Stimulated activated CD8-positive, alpha-beta memory T cell treated with anti-CD3 and anti-CD28 coated beads, Interleukin-7, amount 100 ng/mL, for 4 hours (primary cell): ENCODE data around the gene NR5A2.

Source experiments
- DNase-seq, 2 donors: peaks; one replicate each; pipeline ENCODE4 v3.0.0-alpha.2; 2020; ENCODE audit warnings: low read depth in 2 of 2

Gene NR5A2

GRCh38 chr1:200027264-200027823 lies at the start of gene NR5A2:
NR5A2 (plus strand) TSS chr1:200027710; CDS start chr1:200027848, 138 bp downstream.
- no peak for DNase-seq

- no peak for DNase-seq
These were observed 49.0 kb upstream of the NR5A2 start for GRCh38 chr1:199978408-199978940.

GRCh38 chr1:199979071-199979470 lies 48.4 kb upstream of the NR5A2 start:
- no peak for DNase-seq

- DNase-seq: no peak
These were observed 45.9 kb upstream of the NR5A2 start for GRCh38 chr1:199981584-199981983.

DNA sequence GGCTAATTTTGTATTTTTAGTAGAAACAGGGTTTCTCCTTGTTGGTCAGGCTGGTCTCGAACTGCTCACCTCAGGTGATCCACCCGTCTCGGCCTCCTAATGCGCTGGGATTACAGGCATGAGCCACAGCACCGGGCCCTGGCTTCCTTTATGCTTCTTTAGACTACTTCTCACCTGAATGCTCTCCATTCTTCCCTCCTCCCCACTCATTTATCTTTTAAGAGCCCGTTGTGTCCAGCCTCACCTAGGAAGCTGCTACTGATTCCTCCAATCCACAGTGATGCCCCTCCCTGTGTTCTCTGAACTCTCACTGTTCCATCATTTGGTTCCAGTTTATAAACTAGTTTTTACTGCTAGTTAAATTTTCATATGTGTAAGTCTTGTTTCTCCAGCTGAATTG lies 44.9 kb upstream of the NR5A2 start:
- no peak for DNase-seq

DNA sequence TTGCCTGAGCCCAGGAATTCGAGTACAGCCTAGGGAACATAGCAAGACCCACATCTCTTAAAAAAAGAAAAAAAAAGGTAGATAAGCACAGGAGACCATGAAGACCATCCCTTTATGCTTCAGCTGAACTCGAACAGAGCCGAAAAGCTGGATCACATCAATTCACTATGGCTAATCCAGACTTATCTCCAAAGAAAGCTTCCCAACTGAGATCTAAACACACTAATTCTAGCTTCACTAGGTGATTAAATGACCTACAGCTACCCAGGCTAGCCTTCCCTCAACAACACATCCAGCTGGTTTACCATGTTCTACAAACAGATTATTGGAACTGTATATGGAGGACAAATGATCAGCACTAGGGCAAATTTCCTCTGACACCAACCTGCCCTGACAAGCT lies 44.0 kb upstream of the NR5A2 start:
- no peak for DNase-seq

- no peak for DNase-seq
These were observed 32.3 kb upstream of the NR5A2 start for GRCh38 chr1:199995096-199995685.

DNA sequence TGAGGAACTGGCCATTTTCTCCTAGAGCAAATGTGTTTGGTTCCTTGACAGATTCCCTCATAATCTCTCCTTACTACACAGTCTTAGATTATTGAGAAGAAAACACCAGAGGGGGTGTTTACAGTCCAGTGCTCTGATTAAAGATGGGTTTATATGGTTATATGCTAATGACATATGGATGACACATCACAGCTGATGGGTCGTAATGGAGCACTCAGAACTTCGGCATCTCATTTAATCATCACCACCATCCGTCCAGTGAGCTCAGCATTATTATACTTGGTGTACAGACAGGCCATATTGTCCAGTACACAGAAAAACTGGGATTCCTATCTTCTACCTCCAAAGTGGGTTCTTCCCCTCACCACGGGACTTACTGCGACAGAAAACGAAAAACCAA lies 22.3 kb upstream of the NR5A2 start:
- DNase-seq: no peak

GRCh38 chr1:200006711-200007110 lies 20.8 kb upstream of the NR5A2 start:
- no peak for DNase-seq

- no peak for DNase-seq
These were observed 11.7 kb upstream of the NR5A2 start for GRCh38 chr1:200015811-200016210.

DNA sequence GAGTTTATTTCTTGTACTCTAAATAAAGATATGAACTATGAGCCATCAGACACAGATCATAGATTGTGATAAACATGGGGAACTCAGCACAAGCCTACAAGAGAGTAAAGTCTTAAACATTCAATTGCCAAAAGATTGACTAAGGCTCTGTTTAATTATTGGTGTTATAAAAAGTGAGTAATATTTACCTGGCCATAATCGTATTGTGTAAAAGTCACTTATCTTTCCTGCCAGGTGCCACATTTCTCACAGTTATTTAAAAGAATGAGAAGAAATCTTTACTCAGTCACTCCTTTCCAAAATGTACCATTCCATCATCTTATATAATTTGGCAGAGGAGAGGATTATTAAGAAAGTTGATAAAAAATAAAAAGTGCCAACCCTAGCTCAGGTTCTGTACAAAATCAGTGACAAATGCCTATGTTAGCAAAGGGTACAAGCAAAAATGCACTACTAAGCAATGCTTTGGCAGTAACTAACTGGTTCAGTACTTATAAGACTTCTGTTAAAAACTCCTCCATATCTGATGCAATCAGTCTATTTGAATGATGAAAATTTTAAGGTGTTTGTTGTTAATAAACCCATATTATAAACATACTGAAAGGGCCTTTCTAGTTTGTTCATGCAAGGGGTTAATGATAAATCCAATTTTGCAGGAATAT lies 5.8 kb upstream of the NR5A2 start:
- DNase-seq: no peak

DNA sequence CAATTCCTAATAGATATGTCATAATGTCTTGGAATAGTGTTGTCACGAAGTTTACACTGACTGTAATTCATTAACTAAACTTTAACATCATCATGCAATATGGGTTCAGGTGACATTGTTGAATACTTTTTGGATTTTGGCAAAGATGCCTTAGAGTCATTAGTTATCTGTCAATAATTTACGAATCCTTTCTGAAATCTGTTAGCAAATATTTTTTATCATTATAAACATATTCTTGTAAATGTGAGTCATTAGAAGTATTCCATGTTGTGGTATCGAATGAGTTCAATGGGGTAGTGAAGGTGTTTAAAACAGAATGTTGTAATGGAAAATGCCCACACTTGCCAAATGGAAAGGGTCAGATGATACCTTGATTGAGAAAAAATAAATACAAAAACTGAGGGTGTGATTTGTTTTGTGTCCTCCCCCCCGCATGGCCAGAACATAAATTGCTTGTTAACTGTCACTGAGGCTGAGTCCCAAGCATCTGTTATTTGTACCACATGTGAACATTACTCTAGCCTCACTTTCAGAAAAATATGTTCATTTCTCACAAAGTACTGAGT lies 5.2 kb upstream of the NR5A2 start:
- DNase-seq: no peak

DNA sequence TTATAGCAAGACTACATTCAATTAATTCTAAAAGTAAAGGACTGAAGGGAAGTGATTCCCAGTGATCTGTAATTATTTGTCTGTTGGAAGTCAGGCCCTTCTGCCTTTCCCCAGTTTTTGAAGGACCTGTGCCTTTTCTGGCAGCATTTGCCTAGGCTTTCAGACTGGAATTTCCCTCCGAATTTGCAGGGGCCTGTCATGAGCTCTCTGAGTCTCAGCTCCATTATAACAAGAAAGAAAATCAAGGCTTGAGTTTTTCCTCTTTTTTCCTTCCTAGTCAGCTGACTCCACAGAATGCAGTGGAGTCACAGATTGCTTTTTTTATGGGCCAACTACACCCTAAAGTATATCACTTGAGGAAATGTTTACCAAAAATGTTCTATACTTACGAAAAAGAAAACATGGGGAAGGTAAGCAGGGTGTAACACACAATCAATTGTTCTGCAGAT lies 1.1 kb downstream of the NR5A2 start:
- no peak for DNase-seq

- DNase-seq: no peak
These were observed 1.7 kb downstream of the NR5A2 start for GRCh38 chr1:200029035-200029821.

- no peak for DNase-seq
These were observed 2.3 kb downstream of the NR5A2 start for GRCh38 chr1:200029822-200030152.

DNA sequence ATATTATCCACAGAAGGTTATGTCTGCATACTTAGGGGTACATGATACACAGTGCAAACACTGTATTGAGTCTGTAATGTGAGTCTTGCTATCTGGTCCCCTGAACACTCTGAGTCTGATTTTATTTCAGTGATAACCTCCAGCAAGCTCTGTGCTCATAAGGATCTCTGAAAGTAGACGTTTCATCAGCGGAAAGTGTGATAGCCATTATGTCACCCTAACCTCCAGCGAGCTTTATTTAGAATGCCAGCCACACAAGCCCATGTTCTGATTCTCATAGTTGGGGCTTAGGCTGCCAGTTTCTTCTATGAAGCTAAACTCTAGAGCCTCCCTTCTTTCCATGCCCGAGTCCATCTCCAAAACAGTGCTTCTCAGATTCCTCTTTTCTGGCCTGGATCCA lies 3.3 kb downstream of the NR5A2 start:
- DNase-seq: no peak

- DNase-seq: no peak
These were observed 6.2 kb downstream of the NR5A2 start for GRCh38 chr1:200033511-200034261.

GRCh38 chr1:200034262-200034557 lies 6.7 kb downstream of the NR5A2 start:
- no peak for DNase-seq

DNA sequence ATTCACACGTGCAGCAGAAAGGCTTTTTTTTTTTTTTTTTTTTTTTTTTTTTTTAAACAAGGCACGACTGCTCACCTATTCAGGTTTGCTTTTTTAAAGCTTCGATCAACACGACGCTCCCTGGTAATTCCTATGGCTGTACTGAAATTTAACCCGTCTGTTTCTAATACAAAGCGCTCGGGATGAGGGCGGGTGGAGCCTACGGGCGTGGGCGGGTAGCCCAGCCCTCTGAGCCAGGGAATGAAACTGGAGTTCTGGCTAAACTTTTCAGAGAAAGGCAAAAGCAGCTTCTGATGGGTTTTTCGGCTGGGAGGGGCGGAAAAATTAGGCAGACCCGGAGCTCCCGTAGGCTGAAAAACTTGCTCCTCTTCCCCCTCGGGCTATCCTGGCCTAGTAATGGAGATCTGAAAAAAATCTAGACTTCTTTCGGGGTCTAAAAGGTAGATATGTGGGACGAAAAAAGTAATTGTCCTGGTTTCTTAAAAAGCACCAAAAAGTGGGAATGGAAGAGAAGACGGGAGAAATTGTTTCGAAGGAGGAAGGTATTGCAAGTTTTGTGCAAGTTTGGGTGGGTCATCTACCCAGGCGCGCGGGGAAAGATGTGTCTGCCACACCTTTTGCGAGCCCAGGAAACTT lies 7.4 kb downstream of the NR5A2 start:
- DNase-seq: no peak

DNA sequence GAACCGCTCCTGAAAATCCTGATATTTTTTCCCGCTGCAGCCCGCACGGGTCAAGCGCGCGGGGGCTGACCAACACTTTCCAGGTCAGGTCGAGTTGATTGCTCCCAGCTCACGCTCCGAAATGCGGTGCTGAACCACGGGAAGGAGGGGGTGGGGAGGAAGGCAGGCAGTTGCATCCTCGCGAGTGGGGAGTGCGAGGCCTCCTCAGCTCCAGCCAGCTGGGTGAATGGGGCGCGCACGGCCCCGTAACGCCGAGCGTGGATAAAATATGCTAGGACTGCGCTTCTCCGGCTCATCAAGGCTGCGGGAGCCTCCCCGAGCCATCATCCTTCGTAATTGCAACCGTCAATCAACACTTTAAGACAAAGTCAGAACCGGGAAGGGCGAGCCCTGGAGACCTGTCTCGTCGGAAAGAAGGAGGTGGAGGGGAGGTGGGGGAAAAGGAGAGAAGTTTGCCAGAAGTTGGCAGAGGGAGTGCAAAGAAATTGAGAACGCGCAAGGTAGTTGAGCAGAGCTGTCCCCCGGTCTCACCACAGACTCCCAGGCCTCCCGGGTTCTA lies 8.0 kb downstream of the NR5A2 start:
- DNase-seq: no peak
